HG03025 (cell line): ENCODE results near the gene SLIT1.

ENCODE experiments used
- ATAC-seq: cut with Tn5 transposase; IDR thresholded peaks from one replicate; pipeline ENCODE4 v1.9.1; 2021; ENCODE audit warnings: mild to moderate bottlenecking, moderate library complexity; ENCODE audit not compliant: unreplicated experiment, low FRiP score

SLIT1 gene

GRCh38 chr10:97013568-97013967, 172.2 kb downstream of the SLIT1 start:
- no peak for ATAC-seq

- ATAC-seq, result no peak
These were observed 173.3 kb downstream of the SLIT1 start for GRCh38 chr10:97012470-97012869.

GRCh38 chr10:97011397-97011796, 174.4 kb downstream of the SLIT1 start:
- no peak for ATAC-seq

- ATAC-seq, result no peak
These were observed 175.0 kb downstream of the SLIT1 start for GRCh38 chr10:97010695-97011206.

- ATAC-seq, result no peak
These were observed 178.3 kb downstream of the SLIT1 start for GRCh38 chr10:97007417-97007816.

- no peak for ATAC-seq
These were observed 179.4 kb downstream of the SLIT1 start for GRCh38 chr10:97006364-97006763.

GRCh38 chr10:97005349-97005748, 180.4 kb downstream of the SLIT1 start:
- ATAC-seq, result no peak

- no peak for ATAC-seq
These were observed 181.2 kb downstream of the SLIT1 start for GRCh38 chr10:97004591-97004990.

- ATAC-seq, result no peak
These were observed 182.0 kb downstream of the SLIT1 start for GRCh38 chr10:97003804-97004201.

- ATAC-seq, result no peak
These were observed 182.5 kb downstream of the SLIT1 start for GRCh38 chr10:97003151-97003803.

- no peak for ATAC-seq
These were observed 183.1 kb downstream of the SLIT1 start for GRCh38 chr10:97002670-97003069.

GRCh38 chr10:97001183-97001991, 184.4 kb downstream of the SLIT1 start:
- no peak for ATAC-seq

- ATAC-seq, result no peak
These were observed 185.1 kb downstream of the SLIT1 start for GRCh38 chr10:97000487-97001182.

GRCh38 chr10:96999987-97000386, 185.8 kb downstream of the SLIT1 start:
- no peak for ATAC-seq

- no peak for ATAC-seq
These were observed 186.4 kb downstream of the SLIT1 start for GRCh38 chr10:96999337-96999736.

GRCh38 chr10:96998329-96998888, 187.3 kb downstream of the SLIT1 start:
- no peak for ATAC-seq

- no peak for ATAC-seq
These were observed 189.3 kb downstream of the SLIT1 start for GRCh38 chr10:96996275-96996965.

GRCh38 chr10:96995851-96996250, 189.9 kb downstream of the SLIT1 start:
- no peak for ATAC-seq

GRCh38 chr10:96992721-96993120, 193.0 kb downstream of the SLIT1 start:
- no peak for ATAC-seq

- no peak for ATAC-seq
These were observed 194.4 kb downstream of the SLIT1 start for GRCh38 chr10:96991313-96991841.
